HG02938 (cell line): ENCODE results near the gene MAP2K5.

Source experiments
- ATAC-seq: cut with Tn5 transposase; IDR thresholded peaks from one replicate; pipeline ENCODE4 v1.9.1; 2021; ENCODE audit warnings: mild to moderate bottlenecking, moderate library complexity; ENCODE audit not compliant: unreplicated experiment

The MAP2K5 gene

DNA sequence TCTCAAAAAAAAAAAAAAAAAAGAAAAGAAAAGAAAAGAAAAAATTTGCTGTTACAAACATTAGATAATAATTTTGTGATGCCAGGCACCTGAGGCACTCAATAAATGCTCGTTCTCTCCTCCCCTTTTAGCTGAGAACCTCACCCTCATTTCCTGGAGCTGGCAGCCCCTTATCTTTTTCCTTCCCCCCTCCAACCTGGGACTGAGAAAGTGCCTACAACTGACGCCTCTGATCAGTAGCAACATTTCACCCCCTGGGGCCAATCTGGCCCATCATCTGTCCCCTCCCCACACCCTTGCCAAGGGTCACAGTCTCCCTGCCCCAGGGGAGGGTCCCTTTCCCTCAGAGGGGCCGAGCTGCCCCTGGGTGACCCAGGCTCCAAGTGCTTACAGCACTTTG is 309.9 kb downstream of the MAP2K5 start:
- ATAC-seq, result no peak

DNA sequence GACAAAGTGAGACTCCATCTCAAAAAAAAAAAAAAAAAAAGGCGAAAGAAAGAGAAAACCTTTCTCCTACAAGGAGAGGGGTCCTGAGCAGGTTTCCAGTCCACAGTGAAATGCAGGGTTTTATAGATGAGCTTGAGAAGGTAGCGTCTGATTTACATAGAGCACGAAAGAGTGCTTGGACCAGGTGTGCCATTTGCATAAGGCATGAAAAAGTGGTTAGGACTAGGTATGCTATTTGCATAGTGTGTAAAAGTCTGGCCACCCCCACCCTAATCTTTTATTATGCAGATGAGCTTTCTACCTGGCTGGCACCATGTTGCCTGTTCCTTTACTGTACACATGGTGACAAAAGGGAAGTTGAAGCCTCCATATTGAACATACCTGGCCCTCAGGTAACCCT is 311.0 kb downstream of the MAP2K5 start:
- ATAC-seq, result no peak

- no peak for ATAC-seq
Measured at GRCh38 chr15:67854358-67854757, 311.9 kb downstream of the MAP2K5 start.

GRCh38 chr15:67855842-67856241 is 313.3 kb downstream of the MAP2K5 start:
- ATAC-seq, result no peak
